ENCODE results near the gene ST8SIA5. TPM values are rescaled to one million over a fixed set of nuclear protein-coding genes. Genes with fewer than 3 reads are reported as not detected.

The ST8SIA5 gene
- total RNA-seq, 1 experiment from 2014 or later, result not detected

GRCh38 chr18:46624127-46624526 lies 132.7 kb downstream of the ST8SIA5 start:
- DNase-seq (ENCODE audit: low read depth, low spot score), result no peak
- in situ Hi-C loops (cut with HindIII; ENCODE audit: low pct_unique_long_range_greater_than_20kb, low sequenced_read_pairs), result no loop called here

GRCh38 chr18:46623541-46623940 lies 133.3 kb downstream of the ST8SIA5 start:
- DNase-seq (ENCODE audit: low read depth, low spot score), result no peak

GRCh38 chr18:46622999-46623398 lies 133.9 kb downstream of the ST8SIA5 start:
- in situ Hi-C loops (cut with HindIII; ENCODE audit: low pct_unique_long_range_greater_than_20kb, low sequenced_read_pairs), result no loop called here
- peak; percentile 58 for DNase-seq (ENCODE audit: low read depth, low spot score)

More at GRCh38 chr18:46623541-46623940, 133.3 kb downstream of the ST8SIA5 start:
- in situ Hi-C loops (cut with HindIII; ENCODE audit: low pct_unique_long_range_greater_than_20kb, low sequenced_read_pairs), result no loop called here

- in situ Hi-C loops (cut with HindIII; ENCODE audit: low pct_unique_long_range_greater_than_20kb, low sequenced_read_pairs), result no loop called here
Observed at GRCh38 chr18:46622451-46622850, 134.4 kb downstream of the ST8SIA5 start.

GRCh38 chr18:46621871-46622270 lies 135.0 kb downstream of the ST8SIA5 start:
- in situ Hi-C loops (cut with HindIII; ENCODE audit: low pct_unique_long_range_greater_than_20kb, low sequenced_read_pairs), result no loop called here

More at GRCh38 chr18:46622451-46622850, 134.4 kb downstream of the ST8SIA5 start:
- no peak for DNase-seq (ENCODE audit: low read depth, low spot score)

GRCh38 chr18:46621111-46621766 lies 135.6 kb downstream of the ST8SIA5 start:
- no peak for DNase-seq (ENCODE audit: low read depth, low spot score)
- in situ Hi-C loops (cut with HindIII; ENCODE audit: low pct_unique_long_range_greater_than_20kb, low sequenced_read_pairs), result no loop called here

More at GRCh38 chr18:46621871-46622270, 135.0 kb downstream of the ST8SIA5 start:
- no peak for DNase-seq (ENCODE audit: low read depth, low spot score)

- in situ Hi-C loops (cut with HindIII; ENCODE audit: low pct_unique_long_range_greater_than_20kb, low sequenced_read_pairs), result no loop called here
- no peak for DNase-seq (ENCODE audit: low read depth, low spot score)
Observed at GRCh38 chr18:46619559-46619958, 137.3 kb downstream of the ST8SIA5 start.

Small RNA genes within 50 kb of the gene (small RNA-seq; reads per million reads assigned to genes)
- 0 reads per million in 2 experiments for gene AC090311.1

Other genes with a start within 250 kb of the ST8SIA5 start
- not detected in 2 replicates for gene LOXHD1, start 99.8 kb downstream of the ST8SIA5 start, total RNA-seq (2014; rRNA removed; shearing (Covaris generic))
- 29.0 and 32.3 TPM in 2 replicates for gene PIAS2, start 160.5 kb upstream of the ST8SIA5 start, total RNA-seq (2014; rRNA removed; shearing (Covaris generic))
- gene KATNAL2, start 160.5 kb upstream of the ST8SIA5 start, total RNA-seq (2014; rRNA removed; shearing (Covaris generic)), result 9.5 and 10.0 TPM in 2 replicates